Left renal cortex interstitium (tissue), 4 donors: ENCODE results near the gene COL3A1. TPM values are rescaled to one million over a fixed set of nuclear protein-coding genes. Genes with fewer than 3 reads are reported as not detected.

Experiments used
- DNase-seq, 4 donors: peaks; one replicate each; pipeline ENCODE4 v3.0.0-alpha.2; 2013; ENCODE audit warnings: low read depth in 4 of 4, low spot score in 2 of 4, missing footprints in 1 of 4
- polyA plus RNA-seq, 4 donors: library from polyadenylated mRNA; unstranded; fragments of 120-200 nt; gene quantifications; one replicate each; pipeline ENCODE4 v1.2.1, GENCODE V29; 2013; ENCODE audit not compliant: insufficient read length in 4 of 4

Gene COL3A1
- polyA plus RNA-seq, 4 donors = 802 to 1,385 (median 1,109) TPM

- no peak for DNase-seq
Observed at GRCh38 chr2:189014449-189015138, 40.4 kb downstream of the COL3A1 start.

DNA sequence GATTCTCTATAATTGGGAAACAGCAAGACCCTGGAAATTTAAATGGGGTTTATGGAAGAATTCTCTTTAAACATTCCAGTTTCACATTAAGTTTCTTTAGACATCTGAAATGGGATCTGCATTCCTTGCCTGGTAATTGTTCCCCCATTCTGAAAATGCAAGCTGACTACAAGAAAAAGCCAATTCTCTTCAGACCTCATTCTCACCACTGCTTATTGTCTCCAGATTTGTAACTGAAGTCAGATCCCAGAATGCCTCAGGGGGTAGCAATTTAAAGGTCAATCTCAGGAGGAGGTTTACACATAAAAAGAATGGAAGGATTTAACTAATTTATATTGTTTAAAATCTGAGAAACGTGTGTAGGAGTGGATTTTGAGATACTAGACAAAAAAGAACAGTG, 41.2 kb downstream of the COL3A1 start:
- no peak for DNase-seq

DNA sequence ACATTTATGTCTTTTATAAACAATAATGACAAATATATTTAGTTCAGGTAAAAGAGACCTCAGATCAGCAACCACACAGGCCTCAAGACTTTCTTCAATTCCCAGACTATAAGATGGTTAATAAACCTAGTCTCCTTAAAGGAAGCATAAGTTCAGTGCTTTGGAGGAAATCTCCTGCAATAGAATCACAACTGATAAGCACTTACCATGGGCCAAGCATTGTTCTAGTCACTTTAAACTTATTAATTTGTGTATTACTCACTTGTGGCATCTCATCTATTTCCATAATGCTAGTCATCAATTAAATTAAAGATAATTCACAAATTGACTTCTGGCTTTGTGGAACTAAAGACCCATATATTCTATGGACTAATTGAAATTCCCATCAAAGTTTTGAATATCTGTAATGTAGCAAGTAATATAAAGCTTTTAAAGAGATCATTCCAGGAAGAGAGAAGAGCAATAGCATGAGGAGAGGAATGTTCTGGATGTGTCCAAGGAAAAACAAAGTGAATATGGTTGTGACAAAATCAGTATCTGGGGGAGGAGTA, 42.2 kb downstream of the COL3A1 start:
- no peak for DNase-seq

DNA sequence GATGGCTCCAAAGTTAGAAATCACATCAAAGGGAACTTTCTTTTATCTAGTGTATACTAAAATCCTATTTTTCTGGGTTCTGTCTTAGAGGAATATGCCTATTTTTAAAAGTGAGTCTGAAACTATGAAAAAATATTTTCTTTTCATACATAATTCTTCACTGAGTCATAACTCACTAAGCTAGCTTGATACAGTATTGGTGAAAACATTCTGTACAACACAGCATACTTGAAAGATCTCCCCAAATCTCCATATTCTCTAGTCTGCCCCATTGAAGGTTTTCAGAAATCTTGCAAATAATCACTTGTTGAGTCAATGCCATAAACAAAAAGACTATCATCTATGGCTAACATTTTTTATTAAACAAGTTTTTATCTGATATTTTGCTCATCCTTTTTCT, 44.5 kb downstream of the COL3A1 start:
- DNase-seq = no peak

GRCh38 chr2:189020179-189020578, 46.0 kb downstream of the COL3A1 start:
- no peak for DNase-seq

GRCh38 chr2:189022053-189022481, 47.9 kb downstream of the COL3A1 start:
- DNase-seq = no peak

DNA sequence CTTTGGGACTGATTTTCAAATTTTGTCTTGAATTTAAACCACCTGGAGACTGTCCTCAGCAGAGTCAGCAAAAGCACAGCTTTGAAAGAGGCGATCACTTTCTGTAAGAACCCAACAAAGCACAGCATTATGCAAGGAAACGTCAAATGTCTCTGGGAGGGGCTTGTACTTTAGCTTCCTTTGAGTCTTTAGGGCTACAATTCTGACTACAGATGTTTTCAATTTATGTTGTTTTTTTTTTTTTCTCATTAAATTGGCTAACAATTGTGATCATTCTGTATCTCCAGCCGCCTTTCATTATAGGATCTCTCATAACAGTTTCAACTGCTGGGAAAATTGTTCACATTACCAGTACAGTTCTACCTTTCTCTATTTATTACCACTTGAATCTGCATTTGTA, 48.3 kb downstream of the COL3A1 start:
- DNase-seq = no peak

DNA sequence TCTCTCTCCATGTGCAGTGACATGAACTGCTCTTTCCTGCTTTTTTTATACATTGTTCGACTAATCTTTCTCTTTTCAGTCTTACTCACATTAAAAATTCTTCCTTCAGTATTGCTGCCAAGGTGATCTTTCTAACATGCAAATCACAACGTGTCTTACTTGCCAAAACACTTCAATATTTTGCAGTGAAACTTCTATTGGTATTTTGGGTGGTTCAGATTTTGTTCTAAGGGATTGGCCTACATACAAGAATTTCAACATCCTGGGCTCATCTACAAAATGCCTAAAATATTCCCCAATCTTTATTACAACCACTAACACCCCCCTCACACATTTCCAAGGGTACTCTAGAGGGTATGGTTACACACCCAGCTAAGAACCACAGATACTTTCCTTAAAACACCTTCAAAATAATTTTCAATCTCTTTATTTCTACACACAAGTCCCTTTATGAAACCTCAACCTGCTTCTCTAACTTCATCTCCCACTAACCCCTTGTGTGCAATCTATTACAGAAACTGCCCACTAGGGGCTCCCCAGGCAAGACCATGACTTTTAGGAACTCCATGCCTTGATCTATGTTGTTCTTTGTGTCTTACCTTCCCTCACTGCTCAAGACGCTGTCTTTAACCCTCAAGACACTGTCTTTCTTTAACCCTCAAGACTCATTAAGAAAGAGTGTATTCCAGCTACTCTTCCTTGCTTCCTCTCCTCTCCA, 50.9 kb downstream of the COL3A1 start:
- DNase-seq = no peak

DNA sequence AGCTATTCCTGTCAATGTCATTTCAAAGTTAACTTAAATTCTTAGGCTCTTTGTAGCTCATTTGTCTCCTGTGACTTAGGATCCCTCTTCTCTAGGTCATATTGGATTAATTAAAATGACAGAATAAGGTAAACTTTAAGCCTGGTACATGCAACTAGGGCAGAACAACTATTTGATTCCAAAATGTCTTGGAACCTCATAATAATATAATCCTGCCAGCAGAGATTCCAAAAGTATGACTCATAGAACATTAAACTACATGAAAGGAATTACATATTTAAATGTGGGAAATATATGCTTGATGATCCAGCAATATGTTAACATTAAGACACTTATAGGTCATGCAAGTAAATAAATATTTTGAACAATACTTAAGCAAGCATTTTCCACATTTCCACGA, 63.3 kb downstream of the COL3A1 start:
- DNase-seq = no peak

GRCh38 chr2:189045836-189046235, 71.7 kb downstream of the COL3A1 start:
- no peak for DNase-seq

GRCh38 chr2:189046320-189046719, 72.1 kb downstream of the COL3A1 start:
- no peak for DNase-seq

- DNase-seq = no peak
Observed at GRCh38 chr2:189047171-189047888, 73.2 kb downstream of the COL3A1 start.

DNA sequence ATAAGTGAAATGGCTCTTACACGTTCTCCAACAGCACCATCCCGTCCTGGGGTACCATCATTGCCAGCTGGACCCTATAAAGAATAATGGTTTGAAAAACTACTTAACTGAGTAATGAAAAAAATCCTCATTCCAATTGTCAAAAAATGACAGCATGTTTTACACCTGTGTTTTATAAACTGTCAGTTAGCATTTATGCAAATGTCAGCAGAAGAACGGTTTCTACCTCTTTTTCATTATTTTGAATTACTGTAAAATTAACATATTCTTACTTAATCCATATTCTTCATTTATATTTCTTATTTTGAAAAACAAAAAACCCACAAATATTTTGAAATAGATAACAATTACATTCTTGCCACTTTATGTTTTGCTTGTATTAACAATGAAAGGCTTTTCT, 74.0 kb downstream of the COL3A1 start:
- DNase-seq = no peak

DNA sequence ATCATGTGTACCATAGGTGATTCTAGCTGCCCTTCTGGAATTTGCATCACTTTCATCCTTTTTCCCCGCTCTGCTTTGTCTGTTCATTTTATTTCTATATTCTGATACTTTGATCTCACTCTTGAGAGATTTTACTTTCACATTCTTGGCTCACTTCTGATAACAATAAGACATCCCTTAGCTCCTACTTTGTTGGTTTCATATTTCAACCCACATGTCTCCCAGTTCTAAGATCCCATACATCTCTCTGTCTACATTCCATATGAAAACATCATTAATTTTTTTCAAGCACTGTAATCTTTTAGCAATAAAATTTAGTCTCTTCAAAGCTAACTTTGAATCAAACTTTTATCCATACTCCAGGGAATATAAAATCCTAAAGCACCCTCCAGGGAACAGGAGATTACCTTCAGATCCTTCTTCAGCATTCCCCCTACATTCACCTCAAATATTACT, 75.6 kb downstream of the COL3A1 start:
- no peak for DNase-seq

DNA sequence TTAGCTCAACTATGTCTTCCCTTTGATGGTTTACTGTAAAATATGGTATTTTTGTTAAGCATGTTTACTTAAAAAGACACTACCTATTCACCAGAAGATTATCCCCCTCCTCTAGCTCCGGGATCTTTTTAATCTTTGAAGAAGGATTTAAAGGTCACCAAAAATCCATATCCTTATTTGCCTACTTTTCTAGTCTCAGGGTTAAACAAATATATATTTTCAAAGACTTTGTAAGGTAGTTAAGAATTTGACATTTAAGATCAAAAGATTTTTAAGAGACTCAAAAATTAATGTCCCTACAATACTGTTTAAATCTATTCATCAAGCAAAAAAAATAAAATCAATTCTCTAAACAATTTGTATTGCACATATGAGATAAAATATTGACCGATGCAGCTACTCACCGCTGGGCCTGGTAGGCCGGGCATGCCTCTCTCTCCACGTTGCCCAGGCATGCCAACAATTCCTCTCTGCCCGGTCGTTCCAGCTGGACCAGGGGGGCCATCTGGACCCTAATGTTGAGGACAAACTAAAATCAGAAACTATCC, 76.1 kb downstream of the COL3A1 start:
- DNase-seq = no peak

DNA sequence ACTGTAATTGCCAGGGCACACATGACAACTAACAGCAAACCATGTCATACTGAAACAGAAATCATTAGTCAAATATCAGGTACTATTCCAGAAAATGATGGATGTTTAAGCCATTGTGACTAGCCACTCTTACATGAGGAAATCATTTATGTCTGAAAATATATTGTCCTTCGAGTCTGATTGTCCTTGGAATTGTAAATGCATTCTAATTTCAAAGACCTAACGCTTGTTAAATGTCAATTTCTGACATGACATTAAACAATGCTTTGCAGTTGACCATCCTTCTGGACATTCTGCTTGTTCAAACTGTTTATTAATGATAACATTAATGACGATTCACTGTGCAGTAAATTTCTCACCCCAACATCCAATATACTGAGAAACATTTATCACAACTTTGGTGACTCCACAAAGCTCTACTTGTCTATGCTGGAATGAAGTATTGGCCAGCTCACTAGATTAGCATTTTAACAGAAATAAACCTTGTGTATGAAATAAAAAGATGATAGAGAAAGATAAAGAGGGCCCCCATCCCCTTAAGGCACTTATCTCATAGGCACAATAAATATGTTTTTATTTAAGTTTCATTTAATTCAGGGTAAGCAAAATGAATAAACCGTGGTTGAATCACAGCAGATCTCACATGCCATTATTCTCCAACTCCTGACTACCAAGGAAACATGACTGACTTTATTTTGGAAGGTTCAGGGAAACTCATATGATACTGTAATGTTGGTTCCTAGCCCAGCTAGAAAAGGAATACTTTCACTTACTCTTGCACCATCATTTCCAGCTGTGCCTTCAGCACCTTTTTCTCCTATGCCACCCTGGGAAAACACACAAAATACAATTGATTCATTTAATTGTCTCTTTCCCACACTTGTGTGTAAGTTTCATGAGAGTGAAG, 82.3 kb downstream of the COL3A1 start:
- no peak for DNase-seq

- no peak for DNase-seq
Observed at GRCh38 chr2:189057316-189057715, 83.1 kb downstream of the COL3A1 start.

DNA sequence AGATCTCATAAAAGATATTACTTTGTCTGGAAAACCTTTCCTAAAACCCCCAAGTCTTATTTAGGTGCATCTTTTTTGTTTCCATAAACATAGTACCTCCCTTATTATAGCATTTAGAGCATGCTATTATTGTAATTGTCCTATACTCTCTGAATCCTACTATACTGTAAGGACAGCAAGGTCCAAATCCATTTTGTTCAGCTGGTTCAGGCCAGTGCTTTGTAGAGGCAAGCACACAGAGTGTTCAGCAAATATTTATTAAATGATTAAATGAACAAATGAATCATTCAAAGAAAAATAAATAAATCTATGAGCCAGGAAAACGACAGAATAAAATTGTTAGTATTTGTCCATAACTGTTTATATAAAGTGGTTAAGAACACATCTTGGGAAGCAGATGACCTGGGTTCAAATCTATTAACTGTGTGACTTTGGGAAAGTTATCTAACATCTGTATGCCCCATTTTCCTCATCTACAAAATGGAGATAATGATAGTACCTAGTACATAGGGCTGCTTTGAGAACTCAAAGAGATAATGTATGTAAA, 86.0 kb downstream of the COL3A1 start:
- no peak for DNase-seq
